GM12801 (cell line): ENCODE results near the gene MRPS14.

Experiments used
- CTCF ChIP-seq: IDR thresholded peaks from one replicate; pipeline ENCODE4 v1.5.1; 2011; ENCODE audit warnings: control low read depth; ENCODE audit not compliant: insufficient read length; ENCODE audit errors: extremely low read depth

Gene MRPS14

GRCh38 chr1:175019524-175019923 is 3.7 kb downstream of the MRPS14 start:
- no peak for TF ChIP-seq CTCF

- TF ChIP-seq CTCF: no peak
Observed at GRCh38 chr1:175015243-175015642, 8.0 kb downstream of the MRPS14 start.

- TF ChIP-seq CTCF: no peak
Observed at GRCh38 chr1:175013445-175013844, 9.8 kb downstream of the MRPS14 start.

GRCh38 chr1:175009532-175009931 is 13.7 kb downstream of the MRPS14 start:
- TF ChIP-seq CTCF: no peak

- TF ChIP-seq CTCF: no peak
Observed at GRCh38 chr1:175005085-175005783, 18.0 kb downstream of the MRPS14 start.

- no peak for TF ChIP-seq CTCF
Observed at GRCh38 chr1:175003521-175003920, 19.7 kb downstream of the MRPS14 start.

- no peak for TF ChIP-seq CTCF
Observed at GRCh38 chr1:175002910-175003517, 20.2 kb downstream of the MRPS14 start.
